H54 (cell line): ENCODE measurements around the gene PIK3CG.
"Not testable (repeated sequence)": the region's sequence is repeated elsewhere in the genome, so short reads cannot be mapped to it uniquely, and the experiment has no call there.

Experiments
- DNase-seq: peaks from one replicate; pipeline ENCODE4 v3.0.0; 2011; ENCODE audit warnings: low spot score, mixed read lengths; ENCODE audit not compliant: insufficient read length
- FAIRE-seq: peaks from 3 replicates; lab custom pipeline; 2011; peaks lifted over from hg19 to GRCh38; lab: Jason Lieb, UNC
- POLR2A ChIP-seq: IDR thresholded peaks from 2 replicates; pipeline ENCODE4 v1.6.1; 2011; ENCODE audit warnings: low read depth, mild to moderate bottlenecking, low read length

PIK3CG gene

DNA sequence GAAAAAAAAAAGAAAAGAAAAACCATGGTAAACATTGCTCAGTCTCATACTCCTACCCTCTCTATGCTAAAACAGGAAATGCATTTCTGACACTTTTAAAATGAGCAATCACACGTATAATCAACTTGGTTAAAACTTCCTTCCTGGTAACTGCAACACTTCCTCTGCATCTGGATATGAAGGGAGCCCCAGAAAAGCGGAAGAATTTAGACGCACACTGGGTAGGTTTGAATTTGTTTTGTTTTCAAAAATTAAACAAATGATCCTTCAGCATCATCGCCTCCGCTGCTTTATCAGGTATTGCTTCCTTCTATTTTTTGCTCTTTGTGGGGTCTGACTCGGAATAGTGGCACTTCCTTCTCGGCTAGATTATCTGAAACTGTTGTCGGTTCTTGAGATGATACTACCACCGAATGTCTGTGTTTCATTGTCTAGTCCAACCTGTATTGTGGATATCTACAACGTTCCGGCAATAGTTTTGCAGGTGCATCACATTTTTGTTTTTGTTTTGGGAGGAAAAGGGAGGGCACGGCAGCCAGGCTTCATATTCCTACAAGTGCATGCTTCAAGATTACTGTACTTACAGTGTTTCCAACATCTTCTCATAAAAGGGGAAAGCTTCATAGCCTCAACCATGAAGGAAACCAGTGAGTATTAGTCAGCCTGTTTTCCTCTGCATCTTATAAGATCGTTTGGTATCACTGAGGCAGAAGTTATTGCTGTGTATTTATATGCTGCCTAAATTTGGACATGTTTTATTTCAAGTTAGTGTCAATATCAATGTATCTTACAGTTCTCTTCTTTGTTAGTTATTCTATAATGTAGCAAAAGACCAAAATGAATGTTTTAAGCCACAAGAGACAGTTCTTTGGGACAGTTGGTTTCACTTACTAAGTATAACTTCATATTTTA lies at the start of gene PIK3CG:
Gene PIK3CG, plus strand, starts transcription at position 153 of the 912 bp plus-strand sequence. CDS start 2,280 bp downstream, outside the sequence.
- TF ChIP-seq POLR2A, result no peak
- DNase-seq (no peak), FAIRE-seq (no peak)

DNA sequence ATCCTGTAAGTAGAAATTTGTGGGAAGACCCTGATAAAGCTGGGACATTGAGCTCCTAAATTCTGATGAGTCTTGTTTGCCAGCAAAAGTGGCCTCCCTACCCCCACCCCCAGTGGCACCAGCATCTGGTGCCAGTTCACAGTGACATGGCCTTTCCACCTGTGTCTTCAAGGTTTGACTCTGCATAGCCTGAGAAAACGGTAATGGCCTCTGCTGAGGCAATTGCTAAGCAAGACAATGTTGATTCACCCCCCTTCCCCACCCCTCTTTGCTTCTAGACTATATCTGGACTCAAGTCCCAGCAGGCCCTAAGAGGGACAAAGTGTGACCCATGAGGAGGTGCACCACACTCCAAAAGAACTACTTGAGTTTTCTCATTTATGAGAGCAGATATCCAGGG lies 48.0 kb upstream of the PIK3CG start:
- DNase-seq (no peak), FAIRE-seq (no peak)
- no peak for TF ChIP-seq POLR2A

GRCh38 chr7:106818736-106819135 lies 46.3 kb upstream of the PIK3CG start:
- no peak for FAIRE-seq

GRCh38 chr7:106819546-106819945 lies 45.5 kb upstream of the PIK3CG start:
- FAIRE-seq, result no peak

More at GRCh38 chr7:106818736-106819135, 46.3 kb upstream of the PIK3CG start:
- TF ChIP-seq POLR2A, result no peak
- DNase-seq, result no peak

DNA sequence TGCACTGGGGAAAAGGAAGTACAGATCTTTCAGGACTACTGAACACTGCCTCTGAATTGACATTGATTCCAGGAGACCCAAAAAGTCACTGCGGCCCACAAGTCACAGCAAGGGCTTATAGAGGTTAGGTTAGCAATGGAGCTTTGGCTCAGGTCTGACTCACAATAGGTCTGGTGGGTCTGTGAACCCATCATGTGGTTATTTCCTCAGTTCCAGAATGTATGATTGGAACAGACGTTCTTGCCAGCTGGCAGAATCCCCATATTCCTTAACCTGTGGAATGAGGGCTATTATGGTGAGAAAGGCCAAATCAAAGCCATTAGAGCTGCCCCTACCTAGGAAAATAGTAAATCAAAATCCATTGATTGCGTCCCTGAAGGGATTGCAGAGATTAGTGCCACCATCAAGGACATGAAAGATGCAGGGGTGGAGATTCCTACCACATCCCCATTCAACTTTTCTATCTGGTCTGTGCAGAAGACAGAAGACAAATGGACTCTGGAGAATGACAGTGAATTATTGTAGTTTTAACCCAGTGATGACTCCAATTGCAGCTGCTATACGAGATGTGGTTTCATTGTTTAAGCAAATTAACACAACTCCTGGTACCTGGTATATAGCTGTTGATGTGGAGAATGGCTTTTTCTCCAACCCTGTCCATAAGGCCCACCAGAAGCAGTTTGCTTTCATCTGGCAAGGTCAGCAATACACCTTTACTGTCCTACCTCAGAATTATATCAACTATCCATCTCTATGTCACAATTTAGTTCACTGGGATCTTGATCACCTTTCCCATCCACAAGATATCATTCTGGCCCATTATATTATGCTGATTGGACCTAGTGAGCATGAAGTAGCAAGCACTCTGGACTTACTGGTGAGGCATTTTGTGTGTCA lies 44.5 kb upstream of the PIK3CG start:
- TF ChIP-seq POLR2A, result no peak
- no peak for FAIRE-seq

More at GRCh38 chr7:106819546-106819945, 45.5 kb upstream of the PIK3CG start:
- no peak for DNase-seq
- no peak for TF ChIP-seq POLR2A

GRCh38 chr7:106823631-106824030 lies 41.5 kb upstream of the PIK3CG start:
- peak; percentile 20 for FAIRE-seq
- TF ChIP-seq POLR2A, result no peak
- DNase-seq, result no peak

More for the DNA sequence above, 44.5 kb upstream of the PIK3CG start:
- no peak for DNase-seq

- FAIRE-seq (no peak), DNase-seq (peak; percentile 26)
- no peak for TF ChIP-seq POLR2A
Measured at GRCh38 chr7:106824458-106824857, 40.6 kb upstream of the PIK3CG start.

DNA sequence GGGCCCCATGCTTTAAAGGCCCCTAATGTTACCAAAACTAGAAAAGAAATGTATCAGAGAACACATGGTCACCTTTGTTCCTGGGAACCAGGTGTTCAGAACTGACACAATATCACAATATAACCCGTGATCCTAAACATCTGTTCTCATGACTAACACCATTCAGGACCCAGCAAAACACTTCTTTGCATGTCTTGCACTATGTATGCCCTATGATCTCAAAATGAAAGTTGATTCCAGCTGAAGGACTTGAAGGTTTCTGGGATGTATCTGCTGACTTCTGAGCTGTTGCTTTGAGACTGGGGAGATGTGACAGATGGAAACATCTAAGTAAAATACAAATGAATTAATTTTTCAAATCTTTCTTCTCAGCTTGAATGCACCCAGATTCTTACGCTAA lies 37.5 kb upstream of the PIK3CG start:
- DNase-seq, result no peak
- no peak for TF ChIP-seq POLR2A
- FAIRE-seq, result no peak

- FAIRE-seq, result no peak
Measured at GRCh38 chr7:106829496-106829895, 35.6 kb upstream of the PIK3CG start.

GRCh38 chr7:106830896-106831295 lies 34.2 kb upstream of the PIK3CG start:
- FAIRE-seq, DNase-seq: not testable (repeated sequence)

More at GRCh38 chr7:106829496-106829895, 35.6 kb upstream of the PIK3CG start:
- no peak for DNase-seq
- no peak for TF ChIP-seq POLR2A

- no peak for FAIRE-seq
Measured at GRCh38 chr7:106836816-106837215, 28.3 kb upstream of the PIK3CG start.

DNA sequence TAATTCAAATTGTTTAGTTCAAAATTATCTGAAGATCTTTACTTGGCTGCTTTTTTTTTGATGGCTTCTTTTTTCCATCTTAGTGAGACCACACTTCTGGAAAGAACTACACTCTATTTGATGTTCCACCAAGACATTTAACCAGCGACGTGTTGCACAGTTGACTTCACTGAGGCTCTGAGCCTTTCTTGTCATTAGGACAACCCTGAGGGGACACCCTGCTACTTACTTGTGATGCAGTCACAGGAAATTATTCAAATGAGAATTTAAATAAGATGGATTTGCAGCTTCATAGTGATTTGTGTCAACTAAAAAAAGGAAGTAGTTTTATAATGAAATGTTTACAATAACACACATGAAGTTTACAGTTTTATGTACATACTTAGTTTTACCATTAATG lies 25.6 kb upstream of the PIK3CG start:
- FAIRE-seq (no peak), DNase-seq (no peak)
- TF ChIP-seq POLR2A, result no peak

More at GRCh38 chr7:106836816-106837215, 28.3 kb upstream of the PIK3CG start:
- no peak for TF ChIP-seq POLR2A
- no peak for DNase-seq

DNA sequence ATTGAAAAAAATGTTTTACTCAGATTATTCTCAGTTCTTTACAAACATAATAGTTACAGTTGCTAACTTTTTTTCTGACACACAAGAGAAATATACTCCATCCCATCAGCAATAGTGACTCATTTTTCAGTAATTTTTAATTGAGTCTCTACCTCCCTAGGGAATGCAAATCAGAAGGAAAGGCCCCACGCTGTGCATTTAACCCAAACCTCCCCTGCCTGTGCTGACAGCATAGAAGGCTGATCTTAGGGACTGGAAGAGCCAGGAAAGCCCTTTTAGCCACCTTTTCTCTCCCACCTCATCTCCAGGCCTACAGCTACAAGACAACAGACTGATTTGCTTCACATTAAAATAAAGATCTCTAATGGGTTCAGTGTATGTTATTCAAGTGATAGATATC lies 24.7 kb upstream of the PIK3CG start:
- no peak for TF ChIP-seq POLR2A
- FAIRE-seq (no peak), DNase-seq (peak; percentile 26)
